ENCODE results near the gene LLGL2.

LLGL2 gene

DNA sequence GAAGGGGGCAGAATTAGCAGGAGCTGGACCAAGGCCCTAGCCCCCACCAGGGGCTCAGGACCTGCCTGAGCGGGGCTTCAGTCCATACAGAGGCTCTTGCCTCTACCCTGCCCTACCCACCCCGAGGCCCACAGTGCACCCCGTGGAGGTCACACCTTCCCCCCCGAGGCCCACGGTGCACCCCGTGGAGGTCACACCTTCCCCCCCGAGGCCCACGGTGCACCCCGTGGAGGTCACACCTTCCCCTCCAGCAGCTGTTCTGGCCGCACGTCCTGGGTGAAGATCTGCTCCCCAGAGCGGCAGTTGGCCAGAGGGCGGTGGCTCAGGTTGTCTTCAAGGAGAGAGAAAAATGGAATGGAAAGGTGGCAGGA, 21.5 kb upstream of the LLGL2 start:
- no peak overlapping the region for H3K9ac ChIP-seq (ENCODE audit: low read depth, low read length)
- peaks cover 7% of the 10 kb centered on the region for H3K4me1 ChIP-seq (ENCODE audit: control insufficient read depth, insufficient read depth, low read length)
- peaks cover 30% of the 10 kb centered on the region for H3K36me3 ChIP-seq (ENCODE audit: insufficient read depth, low read length)
- no peaks in the 10 kb centered on the region for H3K9me3 ChIP-seq (replicated peaks; ENCODE audit: low read length)
- no peaks in the 10 kb centered on the region for H3K27me3 ChIP-seq (ENCODE audit: control insufficient read depth, insufficient read depth, low read length)
- H3K4me2 ChIP-seq (ENCODE audit: low read length), result no peak overlapping the region
- no peak overlapping the region for H3K4me3 ChIP-seq (ENCODE audit: low read length)

DNA sequence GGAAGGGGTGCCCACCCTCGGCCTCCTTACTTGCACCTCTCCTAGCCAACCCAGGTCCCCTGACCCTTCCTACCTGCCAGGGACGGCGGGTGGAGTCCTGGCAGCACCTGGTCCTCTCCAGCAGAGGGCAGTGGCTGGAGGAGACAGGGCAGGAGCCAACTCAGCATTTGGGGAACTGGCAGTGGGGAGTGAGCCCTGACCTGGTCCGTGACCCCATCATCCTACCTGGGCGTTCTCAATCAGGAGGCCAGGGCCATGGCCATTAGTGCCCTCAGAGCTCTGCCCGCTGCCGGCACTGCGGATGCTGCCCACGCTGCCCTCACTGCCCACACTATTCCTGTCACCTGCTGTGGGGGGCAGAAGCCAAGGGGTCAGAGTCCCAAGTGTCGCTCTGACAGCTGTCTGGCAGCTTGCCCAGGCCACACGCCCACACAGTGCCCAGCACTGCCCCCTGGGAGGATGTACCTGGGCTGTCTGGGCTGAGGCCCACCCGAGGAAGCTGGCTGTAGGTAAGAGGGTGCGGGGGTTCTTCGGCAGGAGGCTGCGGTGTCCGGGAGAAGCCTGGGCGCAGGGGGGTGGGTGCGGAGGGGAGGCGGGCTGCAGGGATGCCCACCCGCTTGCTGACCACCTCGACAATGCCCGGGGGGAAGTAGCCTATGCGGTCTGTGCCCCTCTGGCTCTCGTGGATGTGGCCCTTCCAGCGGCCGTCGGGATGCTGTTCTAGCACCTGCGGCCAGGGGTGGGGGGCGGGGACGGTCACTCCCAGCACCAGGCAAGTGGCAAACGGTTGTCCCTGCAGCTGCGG, 20.9 kb upstream of the LLGL2 start:
- no peak overlapping the region for H3K4me2 ChIP-seq (ENCODE audit: low read length)
- peaks cover 25% of the 10 kb centered on the region for H3K36me3 ChIP-seq (ENCODE audit: insufficient read depth, low read length)
- no peaks in the 10 kb centered on the region for H3K27me3 ChIP-seq (ENCODE audit: control insufficient read depth, insufficient read depth, low read length)
- H3K9me3 ChIP-seq (replicated peaks; ENCODE audit: low read length), result no peaks in the 10 kb centered on the region
- no peak overlapping the region for H3K9ac ChIP-seq (ENCODE audit: low read depth, low read length)
- no peak overlapping the region for H3K4me3 ChIP-seq (ENCODE audit: low read length)
- peaks cover 7% of the 10 kb centered on the region for H3K4me1 ChIP-seq (ENCODE audit: control insufficient read depth, insufficient read depth, low read length)

DNA sequence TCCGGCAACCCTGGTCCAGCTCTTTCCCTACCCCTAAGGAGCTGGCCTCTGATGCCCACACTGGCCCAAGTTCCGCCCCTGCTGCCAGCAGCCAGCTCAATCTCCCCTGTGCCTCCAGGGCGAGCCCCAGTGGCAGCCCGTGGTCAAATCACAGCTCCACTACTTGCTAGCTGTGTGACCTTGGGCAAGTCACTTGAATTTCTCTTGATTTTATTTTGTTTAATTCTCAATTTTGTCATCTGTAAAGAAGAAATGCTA, 20.4 kb upstream of the LLGL2 start:
- Histone ChIP-seq H3K9ac (ENCODE audit: low read depth, low read length) (no peak overlapping the region), H3K4me1 (ENCODE audit: control insufficient read depth, insufficient read depth, low read length) (peaks cover 7% of the 10 kb centered on the region), H3K9me3 (replicated peaks; ENCODE audit: low read length) (no peaks in the 10 kb centered on the region), H3K36me3 (ENCODE audit: insufficient read depth, low read length) (peaks cover 19% of the 10 kb centered on the region), H3K4me2 (ENCODE audit: low read length) (no peak overlapping the region), H3K4me3 (ENCODE audit: low read length) (no peak overlapping the region), H3K27me3 (ENCODE audit: control insufficient read depth, insufficient read depth, low read length) (no peaks in the 10 kb centered on the region)

DNA sequence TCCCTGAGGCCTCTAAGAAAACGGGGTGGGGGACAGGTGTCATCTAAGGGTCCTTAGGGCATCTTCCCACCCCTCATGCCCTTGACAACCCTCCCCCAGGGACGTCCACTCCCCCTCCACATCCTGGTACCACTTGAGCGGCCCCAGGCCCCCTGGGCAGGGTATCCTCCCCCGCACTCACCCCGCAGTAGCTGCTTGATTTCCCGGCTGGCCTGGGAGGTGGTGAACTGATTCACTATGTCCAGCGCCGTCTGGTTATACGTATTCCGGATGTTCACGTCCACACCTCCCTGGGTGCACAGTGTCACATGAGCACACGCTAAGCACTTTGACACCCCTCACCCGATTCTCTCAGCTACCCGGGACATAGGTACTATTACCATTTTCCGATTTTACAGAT, 19.9 kb upstream of the LLGL2 start:
- H3K4me3 ChIP-seq (ENCODE audit: low read length), result no peak overlapping the region
- H3K36me3 ChIP-seq (ENCODE audit: insufficient read depth, low read length), result peaks cover 16% of the 10 kb centered on the region
- H3K9ac ChIP-seq (ENCODE audit: low read depth, low read length), result no peak overlapping the region
- H3K4me1 ChIP-seq (ENCODE audit: control insufficient read depth, insufficient read depth, low read length), result peaks cover 7% of the 10 kb centered on the region
- H3K9me3 ChIP-seq (replicated peaks; ENCODE audit: low read length), result no peaks in the 10 kb centered on the region
- no peaks in the 10 kb centered on the region for H3K27me3 ChIP-seq (ENCODE audit: control insufficient read depth, insufficient read depth, low read length)
- no peak overlapping the region for H3K4me2 ChIP-seq (ENCODE audit: low read length)

DNA sequence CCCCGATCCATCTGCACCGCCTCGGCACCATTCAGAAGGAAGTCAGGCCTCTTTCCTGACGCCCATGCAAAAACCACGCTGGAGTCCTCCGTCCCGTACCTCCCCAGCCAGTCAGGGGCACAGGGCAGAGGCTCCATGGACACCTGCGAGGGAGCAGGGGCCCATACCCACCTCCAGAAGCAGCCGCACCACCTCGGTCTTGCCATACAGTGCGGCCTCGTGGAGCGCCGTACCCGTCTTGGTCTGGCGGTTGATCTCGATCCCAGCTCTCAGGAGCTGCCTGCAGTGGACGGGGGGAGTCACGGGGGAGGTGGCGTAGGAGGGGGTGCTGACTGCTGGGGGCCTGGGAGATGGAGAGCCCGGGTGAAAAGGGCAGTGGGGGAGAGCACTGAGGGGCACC, 19.4 kb upstream of the LLGL2 start:
- no peaks in the 10 kb centered on the region for H3K27me3 ChIP-seq (ENCODE audit: control insufficient read depth, insufficient read depth, low read length)
- H3K9ac ChIP-seq (ENCODE audit: low read depth, low read length), result no peak overlapping the region
- H3K4me1 ChIP-seq (ENCODE audit: control insufficient read depth, insufficient read depth, low read length), result peaks cover 7% of the 10 kb centered on the region
- H3K4me3 ChIP-seq (ENCODE audit: low read length), result no peak overlapping the region
- H3K4me2 ChIP-seq (ENCODE audit: low read length), result no peak overlapping the region
- H3K36me3 ChIP-seq (ENCODE audit: insufficient read depth, low read length), result peaks cover 16% of the 10 kb centered on the region
- H3K9me3 ChIP-seq (replicated peaks; ENCODE audit: low read length), result no peaks in the 10 kb centered on the region

DNA sequence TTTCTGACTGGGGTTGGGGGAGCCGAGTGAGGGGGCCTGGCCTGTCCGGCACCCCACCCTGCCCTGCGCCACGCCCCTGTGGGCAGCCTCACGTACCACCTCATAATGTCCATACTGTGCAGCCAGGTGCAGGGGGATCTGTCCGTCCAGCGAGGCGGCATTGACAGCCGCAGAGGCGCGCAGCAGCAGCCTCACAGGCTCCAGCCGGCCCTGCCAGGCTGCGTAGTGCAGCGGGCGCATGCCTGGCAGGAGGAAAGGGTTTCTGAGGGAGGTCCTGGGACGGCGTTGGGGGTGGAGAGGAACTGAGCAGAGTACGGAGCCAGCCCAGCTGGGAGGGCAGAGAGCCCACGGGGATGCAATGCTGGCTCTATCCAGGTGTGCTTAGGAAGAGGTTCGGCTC, 18.6 kb upstream of the LLGL2 start:
- H3K4me2 ChIP-seq (ENCODE audit: low read length), result no peak overlapping the region
- H3K9ac ChIP-seq (ENCODE audit: low read depth, low read length), result no peak overlapping the region

DNA sequence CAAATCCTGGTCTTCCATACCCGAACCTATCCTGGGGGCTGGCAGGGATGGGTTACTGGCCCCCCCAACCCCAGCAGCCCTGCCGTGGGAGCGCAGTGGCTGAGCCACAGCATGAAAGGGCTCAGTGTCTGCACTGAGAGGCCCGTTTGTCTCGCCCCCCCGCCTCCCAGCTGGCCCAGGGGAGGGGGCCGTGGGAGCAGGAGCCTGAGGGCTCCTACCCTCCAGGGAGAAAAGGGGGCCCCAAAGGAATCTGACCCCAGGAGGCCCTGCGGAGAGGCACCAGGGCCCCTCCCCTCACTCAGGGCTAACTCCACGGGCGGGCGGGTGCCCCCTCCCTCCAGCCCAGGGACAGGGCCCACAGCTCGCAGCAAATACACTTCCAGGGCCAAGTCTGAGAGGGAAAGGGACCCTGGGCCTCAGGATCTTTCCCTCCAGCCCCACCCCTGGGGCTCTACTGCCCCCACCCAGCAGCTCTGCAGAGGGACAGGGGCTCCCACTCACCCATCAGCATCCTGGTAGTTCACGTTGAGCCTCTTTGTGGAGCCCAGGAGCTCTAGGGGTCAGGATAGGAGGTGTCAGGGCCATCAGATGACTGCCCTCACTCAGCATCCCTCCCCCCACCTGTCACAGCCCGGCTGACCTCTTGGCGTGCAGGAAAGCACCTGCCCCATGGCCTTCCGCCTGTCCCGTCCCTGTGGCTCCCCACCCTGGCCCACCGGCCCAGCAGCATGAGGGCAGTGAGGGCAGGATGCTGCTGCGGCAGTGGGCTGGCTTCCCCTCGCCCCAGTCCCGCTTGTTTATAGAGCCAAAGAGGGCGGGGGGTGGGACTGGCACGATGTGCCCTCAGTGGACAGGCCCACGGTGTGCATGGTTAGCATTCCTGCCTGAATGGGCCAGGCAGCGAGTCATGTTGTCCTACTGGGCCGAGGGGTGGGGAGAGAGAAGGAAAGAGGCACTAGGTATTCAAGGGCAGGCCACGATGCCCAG, 17.5 kb upstream of the LLGL2 start:
- H3K4me1 ChIP-seq (ENCODE audit: control insufficient read depth, insufficient read depth, low read length), result peaks cover 14% of the 10 kb centered on the region
- no peaks in the 10 kb centered on the region for H3K27me3 ChIP-seq (ENCODE audit: control insufficient read depth, insufficient read depth, low read length)
- H3K4me2 ChIP-seq (ENCODE audit: low read length), result no peak overlapping the region
- peaks cover 14% of the 10 kb centered on the region for H3K36me3 ChIP-seq (ENCODE audit: insufficient read depth, low read length)
- H3K4me3 ChIP-seq (ENCODE audit: low read length), result no peak overlapping the region
- H3K9me3 ChIP-seq (replicated peaks; ENCODE audit: low read length), result no peaks in the 10 kb centered on the region
- no peak overlapping the region for H3K9ac ChIP-seq (ENCODE audit: low read depth, low read length)

More for the DNA sequence above, 18.6 kb upstream of the LLGL2 start:
- Histone ChIP-seq H3K4me1 (ENCODE audit: control insufficient read depth, insufficient read depth, low read length) (peaks cover 8% of the 10 kb centered on the region), H3K4me3 (ENCODE audit: low read length) (no peak overlapping the region), H3K36me3 (ENCODE audit: insufficient read depth, low read length) (peaks cover 16% of the 10 kb centered on the region), H3K27me3 (ENCODE audit: control insufficient read depth, insufficient read depth, low read length) (no peaks in the 10 kb centered on the region), H3K9me3 (replicated peaks; ENCODE audit: low read length) (no peaks in the 10 kb centered on the region)

DNA sequence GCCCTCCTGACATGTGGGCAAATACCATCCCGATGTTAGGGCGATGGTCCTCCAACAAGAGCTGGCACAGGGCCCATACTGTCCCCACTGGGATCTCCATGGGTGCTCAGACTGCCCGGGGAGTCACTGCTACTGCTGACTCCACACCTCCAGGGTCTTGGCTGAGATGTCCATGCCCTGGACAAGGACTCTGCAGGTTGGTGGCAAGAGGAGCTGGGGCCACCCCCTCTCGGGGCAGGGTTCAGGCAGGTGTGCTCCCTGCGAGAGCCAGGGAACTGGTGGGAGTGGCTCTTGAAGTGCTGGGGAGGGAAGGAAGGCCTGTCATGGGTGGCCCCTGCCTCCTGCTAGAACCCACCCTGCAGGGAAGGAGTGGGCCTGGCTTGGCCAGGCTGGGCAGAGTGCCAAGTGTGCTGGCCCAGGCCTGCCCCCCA, 16.6 kb upstream of the LLGL2 start:
- no peak overlapping the region for H3K4me3 ChIP-seq (ENCODE audit: low read length)
- H3K27me3 ChIP-seq (ENCODE audit: control insufficient read depth, insufficient read depth, low read length), result no peaks in the 10 kb centered on the region
- no peak overlapping the region for H3K9ac ChIP-seq (ENCODE audit: low read depth, low read length)
- H3K36me3 ChIP-seq (ENCODE audit: insufficient read depth, low read length), result peaks cover 16% of the 10 kb centered on the region
- no peaks in the 10 kb centered on the region for H3K9me3 ChIP-seq (replicated peaks; ENCODE audit: low read length)
- no peak overlapping the region for H3K4me2 ChIP-seq (ENCODE audit: low read length)
- H3K4me1 ChIP-seq (ENCODE audit: control insufficient read depth, insufficient read depth, low read length), result peaks cover 23% of the 10 kb centered on the region

DNA sequence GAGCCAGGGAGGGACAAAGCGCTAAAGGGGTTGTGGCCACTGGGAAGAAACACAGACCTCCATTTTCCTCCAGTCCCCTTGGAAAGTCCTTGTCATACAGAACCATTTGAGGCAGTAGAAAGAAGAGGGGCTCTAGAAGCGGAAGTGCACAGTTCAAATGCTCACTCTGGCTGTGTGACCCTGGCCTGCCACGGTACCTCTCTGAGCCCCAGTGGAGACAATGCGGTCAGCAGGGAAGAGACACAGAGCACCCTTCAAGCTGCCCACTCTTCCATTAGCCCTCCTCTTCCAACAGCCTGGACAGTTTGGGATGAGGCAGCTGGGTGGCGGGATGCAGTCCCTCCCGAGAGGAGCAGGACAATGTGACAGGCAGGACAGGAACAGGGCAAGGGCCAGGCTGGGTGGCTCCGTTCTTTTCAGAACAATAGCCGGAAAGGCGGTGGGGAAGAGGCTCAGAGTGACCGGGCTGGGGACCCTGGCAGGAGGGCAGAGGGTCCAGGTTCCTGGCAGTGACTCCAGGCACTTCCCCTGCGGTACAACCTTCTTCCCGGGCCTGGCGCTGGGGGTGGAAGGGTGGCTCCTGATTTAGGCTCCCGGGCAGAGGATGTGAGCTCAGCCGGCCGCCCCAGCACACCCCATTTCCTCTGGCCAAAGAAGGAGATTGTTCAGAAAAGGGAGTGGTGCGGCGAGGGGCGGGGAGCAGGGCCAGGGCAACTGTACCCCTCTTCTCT, 15.8 kb upstream of the LLGL2 start:
- H3K9me3 ChIP-seq (replicated peaks; ENCODE audit: low read length), result no peaks in the 10 kb centered on the region
- no peaks in the 10 kb centered on the region for H3K27me3 ChIP-seq (ENCODE audit: control insufficient read depth, insufficient read depth, low read length)
- H3K9ac ChIP-seq (ENCODE audit: low read depth, low read length), result no peak overlapping the region
- peaks cover 30% of the 10 kb centered on the region for H3K4me1 ChIP-seq (ENCODE audit: control insufficient read depth, insufficient read depth, low read length)
- no peak overlapping the region for H3K4me3 ChIP-seq (ENCODE audit: low read length)
- no peak overlapping the region for H3K4me2 ChIP-seq (ENCODE audit: low read length)
- H3K36me3 ChIP-seq (ENCODE audit: insufficient read depth, low read length), result peaks cover 16% of the 10 kb centered on the region

DNA sequence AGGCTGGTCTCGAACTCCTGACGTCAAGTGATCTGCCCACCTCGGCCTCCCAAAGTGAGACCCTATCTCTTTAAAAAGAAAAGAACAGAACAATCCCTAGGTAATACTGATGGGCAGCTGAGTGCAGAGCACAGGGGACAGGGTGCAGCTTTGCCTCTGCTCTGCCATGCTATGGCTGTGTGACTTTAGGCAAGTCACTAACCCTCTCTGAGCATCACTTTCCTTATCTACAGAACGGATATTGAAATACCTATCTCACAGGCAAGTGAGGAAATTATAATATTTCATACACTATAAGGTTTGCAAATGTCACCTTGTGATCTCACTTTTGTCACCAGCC, 14.3 kb upstream of the LLGL2 start:
- H3K4me1 ChIP-seq (ENCODE audit: control insufficient read depth, insufficient read depth, low read length), result peaks cover 31% of the 10 kb centered on the region
- no peak overlapping the region for H3K9ac ChIP-seq (ENCODE audit: low read depth, low read length)
- no peak overlapping the region for H3K4me3 ChIP-seq (ENCODE audit: low read length)
- no peaks in the 10 kb centered on the region for H3K27me3 ChIP-seq (ENCODE audit: control insufficient read depth, insufficient read depth, low read length)
- peaks cover 16% of the 10 kb centered on the region for H3K36me3 ChIP-seq (ENCODE audit: insufficient read depth, low read length)
- no peak overlapping the region for H3K4me2 ChIP-seq (ENCODE audit: low read length)
- H3K9me3 ChIP-seq (replicated peaks; ENCODE audit: low read length), result no peaks in the 10 kb centered on the region

Data from skeletal muscle satellite cell (primary cell).